Right lobe of liver (tissue), 6 donors: ENCODE results near the gene USP50. TPM values are rescaled to one million over a fixed set of nuclear protein-coding genes. Genes with fewer than 3 reads are reported as not detected.

Source experiments
- ATAC-seq, 4 donors: fragments of 200-7000 bp; cut with Tn5 transposase; one replicate each; pipeline ENCODE4 v1.9.1; 2020; ENCODE audit warnings: mild to moderate bottlenecking in 4 of 4, moderate library complexity in 4 of 4
- DNase-seq, 3 donors: peaks; one replicate each; pipeline ENCODE4 v3.0.0-alpha.2; 2020
- H3K27ac ChIP-seq, 3 donors: fragments of 200-600 bp; one replicate each; pipeline ENCODE4 v1.8.0; 2022
- H3K27me3 ChIP-seq, 2 donors: fragments of 200-600 bp; one replicate each; pipeline ENCODE4 v1.8.0; 2022
- H3K36me3 ChIP-seq, 4 donors: fragments of 200-600 bp; sonication (generic) in 1 of 4; one replicate each; pipeline versions ENCODE4 v1.5.1 to v1.8.0; 2017 to 2022; ENCODE audit warnings: control low read depth in 1 of 4
- H3K4me1 ChIP-seq, 4 donors: fragments of 200-600 bp; sonication (generic) in 1 of 4; one replicate each; pipeline versions ENCODE4 v1.5.1 to v1.8.0; 2017 to 2022; ENCODE audit warnings: control low read depth in 1 of 4
- H3K4me3 ChIP-seq, 3 donors: fragments of 200-600 bp; one replicate each; pipeline ENCODE4 v1.8.0; 2022
- H3K9me3 ChIP-seq, 4 donors: fragments of 200-600 bp; sonication (generic) in 1 of 4; one replicate each; pipeline versions ENCODE4 v1.5.1 to v1.8.0; 2017 to 2022; ENCODE audit warnings: control low read depth in 1 of 4
- CTCF ChIP-seq, 4 donors: fragments of 200-600 bp in 3 of 4; fragments of 450-650 bp in 1 of 4; IDR thresholded peaks; one replicate each; pipeline versions ENCODE4 v1.5.1 to v1.8.0; 2016 to 2022; ENCODE audit warnings: antibody characterized with exemption in 4 of 4, mild to moderate bottlenecking in 2 of 4
- POLR2A ChIP-seq: fragments of 450-650 bp; IDR thresholded peaks from one replicate; pipeline ENCODE4 v1.6.1; 2017; ENCODE audit warnings: antibody characterized with exemption, mild to moderate bottlenecking
- WGBS: methylation state at CpG from one replicate; pipeline ENCODE4 v1.1.6; 2018; ENCODE audit warnings: low coverage, low lambda C conversion rate; ENCODE audit not compliant: insufficient coverage; ENCODE audit errors: missing lambda C conversion rate; 5-methylcytosine and 5-hydroxymethylcytosine counted together
- intact Hi-C, 2 donors: fragments of 100-400 bp; cut with DNase I; formaldehyde crosslinking; loops; one replicate each; pipeline versions ENCODE4 v1.11.2 to v1.14.1; 2022
- long read RNA-seq: library from polyadenylated mRNA; unstranded; transcript quantifications from one replicate; pipeline ENCODE4 v2.0.0, GENCODE V29; 2019
- total RNA-seq, 6 experiments: library from RNA; depleted of rRNA in 2 of 6; stranded (reverse); fragments of >200 nt in 2 of 6; fragmentation: NEBNext Ultra II Directional in 3 of 6; extraction: Animal tissue kit (Norgen Biotek cat#: 25700) in 3 of 6; gene quantifications; one replicate each; pipeline versions ENCODE4 v1.1.0 to v1.2.4, GENCODE V29; 2016 to 2023
- donor health status: DM: no; HTN: yes; CAD: no.
- donor health status: DM: no; HTN: no; CAD: no.
- donor health status: DM: no; HTN: no; CAD: no.
- donor health status: DM: no; HTN: yes; CAD: no.
- donor health status: DM: no; HTN: yes; CAD: no.

Gene USP50
- under 1 TPM in 4 of 6 experiments, not detected in 2; 0.42 to 0.90 (median 0.72) TPM for total RNA-seq
- long read RNA-seq: 0 reads

- no peak for TF ChIP-seq CTCF (IDR thresholded peaks at IDR 0.05)
- TF ChIP-seq POLR2A: no peak
- Histone ChIP-seq H3K9me3 (no peaks in the 10 kb centered on the region), H3K36me3 (no peaks in the 10 kb centered on the region), H3K4me3 (no peak within 1 kb of the TSS), H3K27ac (no peak within 1 kb of the TSS), H3K27me3 (no peaks in the 10 kb centered on the region), H3K4me1 (no peaks in the 10 kb centered on the region)
- intact Hi-C loops: no loop called here
- no peak for ATAC-seq
- 82% methylated on average over 5 of the region's 5 CpGs for WGBS
- no peak for DNase-seq
Observed at GRCh38 chr15:50546566-50546965, at the start of gene USP50. USP50 (minus strand) TSS chr15:50546666; CDS start chr15:50546525, 141 bp downstream.

- H3K9me3 ChIP-seq: no peaks in the 10 kb centered on the region
- WGBS: 86% methylated on average over 2 of the region's 2 CpGs
- H3K27ac ChIP-seq: no peak overlapping the region
- H3K4me1 ChIP-seq: no peaks in the 10 kb centered on the region
- DNase-seq (no peak), ATAC-seq (no peak)
- no peaks in the 10 kb centered on the region for H3K27me3 ChIP-seq
- TF ChIP-seq POLR2A (no peak), CTCF (IDR thresholded peaks at IDR 0.05) (no peak)
- peaks cover 0 to 90% (median 41%) of the 10 kb centered on the region in 4 donors for H3K36me3 ChIP-seq
- intact Hi-C loops: no loop called here
- H3K4me3 ChIP-seq: no peak overlapping the region
Observed at GRCh38 chr15:50594311-50594710, 47.8 kb upstream of the USP50 start.

- TF ChIP-seq CTCF (IDR thresholded peaks at IDR 0.05): no peak
- no peak for TF ChIP-seq POLR2A
- intact Hi-C loops: no loop called here
- Histone ChIP-seq H3K4me3 (no peak overlapping the region), H3K36me3 (peaks cover 0 to 91% (median 43%) of the 10 kb centered on the region in 4 donors), H3K4me1 (no peaks in the 10 kb centered on the region), H3K27me3 (no peaks in the 10 kb centered on the region), H3K27ac (no peak overlapping the region), H3K9me3 (no peaks in the 10 kb centered on the region)
- 70% methylated on average over 3 of the region's 3 CpGs for WGBS
- ATAC-seq (no peak), DNase-seq (no peak)
Observed at GRCh38 chr15:50593761-50594160, 47.3 kb upstream of the USP50 start.

- ATAC-seq: no peak
- H3K9me3 ChIP-seq: no peaks in the 10 kb centered on the region
- no peak overlapping the region for H3K4me3 ChIP-seq
- DNase-seq: no peak
- H3K36me3 ChIP-seq: peaks cover 0 to 96% (median 49%) of the 10 kb centered on the region in 4 donors
- H3K27ac ChIP-seq: no peak overlapping the region
- intact Hi-C loops: no loop called here
- 92% methylated on average over 1 of the region's 1 CpG for WGBS
- no peaks in the 10 kb centered on the region for H3K4me1 ChIP-seq
- no peak for TF ChIP-seq CTCF (IDR thresholded peaks at IDR 0.05)
- TF ChIP-seq POLR2A: no peak
- no peaks in the 10 kb centered on the region for H3K27me3 ChIP-seq
Observed at GRCh38 chr15:50590288-50590687, 43.8 kb upstream of the USP50 start.

GRCh38 chr15:50577492-50577891 is 31.0 kb upstream of the USP50 start:
- no peaks in the 10 kb centered on the region for H3K9me3 ChIP-seq
- no peak overlapping the region for H3K27ac ChIP-seq
- ATAC-seq (no peak), DNase-seq (no peak)
- H3K36me3 ChIP-seq: peaks cover 0 to 73% (median 28%) of the 10 kb centered on the region in 4 donors
- no peak for TF ChIP-seq POLR2A
- TF ChIP-seq CTCF (IDR thresholded peaks at IDR 0.05): no peak
- H3K27me3 ChIP-seq: no peaks in the 10 kb centered on the region
- no peak overlapping the region for H3K4me3 ChIP-seq
- H3K4me1 ChIP-seq: no peaks in the 10 kb centered on the region
- intact Hi-C loops: no loop called here
- 92% methylated on average over 2 of the region's 2 CpGs for WGBS
